HG03175 (cell line): ENCODE measurements around the gene TBCC.

Source experiments
- ATAC-seq: cut with Tn5 transposase; IDR thresholded peaks from one replicate; pipeline ENCODE4 v1.9.1; 2021; ENCODE audit warnings: mild to moderate bottlenecking, moderate library complexity; ENCODE audit not compliant: unreplicated experiment

The TBCC gene

DNA sequence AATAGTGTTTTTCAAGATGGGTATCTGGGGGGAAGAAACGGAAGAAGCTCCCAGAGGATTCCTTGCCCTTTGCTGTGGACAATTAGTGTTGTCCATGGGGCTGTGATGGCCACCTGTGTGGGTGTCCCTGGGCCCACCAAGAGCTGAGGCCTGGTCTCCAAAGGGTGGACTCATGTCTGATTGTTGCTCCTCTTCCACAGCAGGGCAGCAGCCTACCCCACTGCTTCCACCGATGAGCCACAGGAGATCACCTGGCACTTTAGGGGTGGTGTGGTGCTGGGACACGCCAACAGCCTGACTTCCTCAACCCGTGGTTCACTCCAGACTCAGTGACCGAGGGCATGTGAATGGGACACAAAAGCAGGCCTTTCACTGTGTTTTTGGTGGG is 48.6 kb downstream of the TBCC start:
- no peak for ATAC-seq

DNA sequence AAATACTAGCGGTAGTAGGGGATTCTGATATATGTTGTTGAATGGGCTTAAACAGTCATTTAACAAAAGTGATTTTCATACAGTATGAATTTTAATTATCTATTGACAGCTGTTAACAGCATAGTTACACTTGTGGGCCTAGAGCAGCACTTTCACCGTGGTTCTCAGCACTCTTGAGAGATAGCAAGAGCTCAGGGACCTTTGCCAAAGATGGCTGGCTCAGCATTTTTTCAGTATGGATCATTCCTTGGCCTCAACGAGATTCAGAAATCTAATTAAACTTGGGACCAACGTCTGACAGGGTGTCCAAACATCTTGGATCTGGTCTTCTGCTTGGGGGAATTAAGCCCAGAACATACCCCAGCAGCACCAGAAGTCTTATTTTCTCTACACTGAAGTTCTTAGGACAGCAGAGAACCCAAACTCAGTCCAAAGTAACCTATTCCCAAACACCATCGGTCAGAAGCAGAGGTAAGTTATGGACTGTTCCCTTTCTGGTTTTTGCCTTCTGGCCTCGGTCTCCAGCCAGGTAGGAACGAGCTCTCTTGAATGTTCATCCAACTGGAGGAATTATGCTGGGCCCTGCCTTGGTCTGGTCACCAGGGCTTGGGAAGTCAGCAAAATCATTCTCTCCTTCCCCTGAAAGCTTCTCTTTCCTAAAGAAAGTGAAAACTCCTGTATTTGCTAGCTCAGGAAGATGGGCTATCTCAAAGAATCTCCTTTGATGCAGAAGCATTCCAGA is 49.2 kb downstream of the TBCC start:
- no peak for ATAC-seq

DNA sequence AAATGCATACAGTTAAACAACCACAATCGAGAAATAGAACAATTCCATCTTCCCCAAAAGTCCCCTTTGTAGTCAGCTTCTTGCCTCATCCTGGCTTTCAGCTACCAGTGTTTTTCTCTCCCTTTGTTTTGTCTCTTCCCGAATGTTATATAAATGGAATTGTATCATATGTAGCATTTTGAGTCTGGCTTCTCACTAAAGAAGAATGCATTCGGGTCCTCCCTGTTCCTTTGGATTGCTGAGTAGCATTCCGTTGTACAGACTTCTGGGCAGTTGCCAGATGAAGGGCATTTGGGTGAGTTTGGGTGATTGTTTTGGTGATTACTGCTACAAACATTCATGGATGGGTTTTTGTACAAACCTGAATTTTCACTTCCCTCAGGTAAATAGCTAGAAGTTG is 51.3 kb downstream of the TBCC start:
- ATAC-seq: no peak
